Naive thymus-derived CD8-positive, alpha-beta T cell (primary cell): Measurements from ENCODE around the gene SEC14L2. TPM values are rescaled to one million over a fixed set of nuclear protein-coding genes. Genes with fewer than 3 reads are reported as not detected.
"Not testable (repeated sequence)": the region's sequence is repeated elsewhere in the genome, so short reads cannot be mapped to it uniquely, and the experiment has no call there.

Experiments used
- ATAC-seq, 2 donors: fragments of 150-1000 bp; cut with Tn5 transposase in 1 of 2; sonication (Bioruptor Pico), chemical (Tn5 transposase) in 1 of 2; 1 replicate in 1 of 2; 2 replicates in 1 of 2; pipeline ENCODE4 v1.10.0; 2021; ENCODE audit warnings: mild to moderate bottlenecking in 2 of 2, moderate library complexity in 2 of 2
- POLR2A ChIA-PET: fragments of 350-600 bp; sonication (Branson Sonifier 250); formaldehyde crosslinking; loops from one replicate; lab custom pipeline; 2021; ENCODE audit warnings: antibody characterized with exemption; lab: Charles Lee
- DNase-seq, 10 donors: peaks; one replicate each; pipeline versions ENCODE4 v3.0.0 to v3.0.0-alpha.2; 2020 to 2022
- H3K27ac Mint-ChIP-seq, 10 donors: one replicate each; pipeline ENCODE4 v1.8.0; 2020 to 2022; ENCODE audit warnings: mild to moderate bottlenecking in 10 of 10, mixed read lengths in 10 of 10, moderate library complexity in 4 of 10, inconsistent platforms in 1 of 10
- H3K27me3 Mint-ChIP-seq, 5 donors: one replicate each; pipeline ENCODE4 v1.8.0; 2021 to 2022; ENCODE audit warnings: mixed read lengths in 5 of 5
- H3K36me3 Mint-ChIP-seq, 3 donors: one replicate each; pipeline ENCODE4 v1.8.0; 2020 to 2022; ENCODE audit warnings: mixed read lengths in 3 of 3, mild to moderate bottlenecking in 2 of 3, inconsistent platforms in 1 of 3
- H3K4me1 Mint-ChIP-seq, 4 donors: one replicate each; pipeline ENCODE4 v1.8.0; 2021 to 2022; ENCODE audit warnings: mixed read lengths in 4 of 4
- H3K4me3 Mint-ChIP-seq, 10 donors: one replicate each; pipeline ENCODE4 v1.8.0; 2020 to 2022; ENCODE audit warnings: mild to moderate bottlenecking in 10 of 10, mixed read lengths in 10 of 10, moderate library complexity in 6 of 10, inconsistent platforms in 1 of 10
- H3K9me3 Mint-ChIP-seq, 9 donors: one replicate each; pipeline ENCODE4 v1.8.0; 2020 to 2022; ENCODE audit warnings: mixed read lengths in 9 of 9, mild to moderate bottlenecking in 3 of 9, inconsistent platforms in 1 of 9, moderate library complexity in 1 of 9
- polyA plus RNA-seq, 3 donors: library from polyadenylated mRNA; unstranded; fragments of 300-500 nt; fragmentation: Illumina TruSeq; gene quantifications; one replicate each; pipeline ENCODE4 v1.2.3, GENCODE V29; 2021
- total RNA-seq, 8 experiments: library from RNA in 2 of 8; stranded (reverse) in 2 of 8; gene quantifications; one replicate each; pipeline ENCODE4 v1.2.3 and lab custom pipeline; 2021 to 2026

Gene SEC14L2
- total and polyA plus RNA-seq, 5 experiments from 2014 or later, result 16.8 to 25.9 (median 19.9) TPM

DNA sequence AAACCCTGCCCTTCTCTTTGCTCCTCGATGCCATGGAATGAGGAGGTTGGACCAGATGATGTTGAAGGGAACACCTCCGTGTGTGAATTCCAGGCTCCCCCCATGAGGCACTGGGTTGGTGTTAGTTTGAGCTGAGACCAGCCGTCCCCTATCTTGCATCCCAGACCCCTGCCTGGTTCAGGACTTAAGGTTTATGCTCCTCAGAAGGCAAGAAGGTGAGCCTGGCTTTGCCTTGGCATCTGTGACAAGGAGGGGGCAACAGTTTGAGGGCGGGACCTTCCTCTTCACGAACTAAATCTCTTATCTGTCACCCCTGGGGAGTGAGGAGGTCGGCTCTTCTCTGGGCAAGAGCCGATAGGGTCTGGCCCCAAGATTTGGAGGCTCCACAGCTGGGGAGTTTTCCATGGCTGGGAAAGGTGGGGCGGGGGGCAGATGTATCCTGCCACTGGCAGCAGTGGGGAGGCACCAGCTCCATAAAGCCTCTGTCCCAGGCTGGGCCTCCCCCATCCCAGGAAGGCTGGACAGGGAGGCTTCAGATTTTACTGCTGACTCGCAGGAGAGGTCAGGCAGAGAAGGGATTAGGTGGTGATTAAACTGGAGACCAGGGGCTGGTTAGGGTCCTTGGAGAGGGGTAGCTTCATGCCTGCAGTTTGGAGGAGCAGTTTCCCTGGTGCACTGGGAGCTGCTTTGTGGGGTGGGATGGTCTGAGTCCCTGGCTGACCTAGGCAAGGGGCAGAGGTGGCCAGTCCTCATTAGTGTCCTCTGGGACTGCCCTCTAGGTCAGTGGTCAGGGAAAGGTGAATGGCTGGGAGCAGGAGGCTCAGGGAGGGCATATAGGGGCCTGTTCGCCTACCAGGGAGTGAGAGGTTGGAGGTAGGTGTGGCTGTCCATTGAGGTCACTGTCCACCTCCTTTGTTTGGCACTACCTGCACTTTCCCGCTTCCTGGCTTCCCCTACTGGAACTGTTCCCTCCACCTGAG lies 1.1 kb downstream of the SEC14L2 start:
- DNase-seq, result peak in 2 of 10 donors; percentile 22 to 30
- POLR2A ChIA-PET, result interaction anchor here (0.8 to 5.8 kb wide), 10 partner anchors 9 to 122 kb away, joined by 3 to 118 read pairs (median 7); partner anchors contain the start of genes CASTOR1 and MTFP1
- H3K36me3 Mint-ChIP-seq, result peaks cover 0 to 6% (median 3%) of the 10 kb centered on the region in 3 donors
- peaks cover 28 to 58% (median 49%) of the 10 kb centered on the region in 4 donors for H3K4me1 Mint-ChIP-seq
- H3K27ac Mint-ChIP-seq, result peak overlapping the region; percentile 75 to 96 (median 92)
- H3K4me3 Mint-ChIP-seq, result peak overlapping the region; percentile 82 to 95 (median 87)
- peaks cover 0 to 6% (median 0%) of the 10 kb centered on the region in 5 donors for H3K27me3 Mint-ChIP-seq
- no peaks in the 10 kb centered on the region for H3K9me3 Mint-ChIP-seq
- peak; percentile 15 to 17 for ATAC-seq

DNA sequence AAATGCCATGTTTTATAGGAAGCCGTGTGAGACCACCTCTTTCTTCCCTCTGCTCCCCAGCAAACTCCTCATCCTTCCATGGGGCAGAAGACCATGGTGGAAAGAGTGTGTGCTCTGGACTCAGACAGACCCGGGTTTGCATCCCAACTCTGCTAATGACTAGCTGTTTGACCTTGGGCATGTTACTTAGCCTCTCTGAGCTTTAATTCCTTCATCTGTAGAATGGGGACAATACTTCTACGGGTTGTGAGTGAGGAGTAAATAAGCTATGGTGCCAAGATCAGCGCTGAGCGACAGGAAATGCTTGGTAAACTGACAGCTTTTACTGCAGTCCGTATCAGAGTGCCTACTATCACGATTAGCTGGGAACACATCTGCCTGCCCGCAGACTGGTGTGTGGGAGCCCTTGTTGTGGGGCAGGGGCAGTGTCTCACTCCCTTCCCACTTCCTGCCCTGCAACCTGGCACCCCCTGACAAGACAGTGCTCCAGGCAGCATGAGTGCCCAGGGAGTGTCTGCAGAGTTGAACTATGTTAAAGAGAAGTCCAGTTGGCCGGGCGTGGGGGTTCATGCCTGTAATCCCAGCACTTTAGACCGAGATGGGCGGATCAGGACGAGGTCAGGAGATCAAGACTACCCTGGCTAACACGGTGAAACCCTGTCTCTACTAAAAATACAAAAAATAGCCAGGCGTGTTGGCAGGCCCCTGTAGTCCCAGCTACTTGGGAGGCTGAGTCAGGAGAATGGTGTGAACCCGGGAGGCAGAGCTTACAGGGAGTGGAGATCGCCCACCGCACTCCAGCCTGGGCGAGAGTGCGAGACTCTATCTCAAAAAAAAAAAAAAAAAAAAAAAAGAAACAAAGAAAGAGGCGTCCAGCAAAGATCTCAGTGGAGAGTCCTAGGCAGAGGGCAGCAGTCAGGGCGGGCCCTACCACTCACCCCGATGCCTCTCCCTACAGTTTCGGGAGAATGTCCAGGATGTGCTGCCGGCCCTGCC lies 2.2 kb downstream of the SEC14L2 start:
- H3K9me3 Mint-ChIP-seq, result no peaks in the 10 kb centered on the region
- no peak for DNase-seq
- peak overlapping the region; percentile 75 to 96 (median 92) for H3K27ac Mint-ChIP-seq
- peak; percentile 10 to 24 for ATAC-seq
- peaks cover 0 to 10% (median 3%) of the 10 kb centered on the region in 3 donors for H3K36me3 Mint-ChIP-seq
- POLR2A ChIA-PET, result interaction anchor here (0.8 to 5.8 kb wide), 6 partner anchors 10 to 110 kb away, joined by 3 to 118 read pairs (median 18); partner anchors contain the start of genes CASTOR1 and MTFP1
- peaks cover 0 to 6% (median 0%) of the 10 kb centered on the region in 5 donors for H3K27me3 Mint-ChIP-seq
- peak overlapping the region; percentile 82 to 95 (median 87) for H3K4me3 Mint-ChIP-seq
- peaks cover 22 to 48% (median 39%) of the 10 kb centered on the region in 4 donors for H3K4me1 Mint-ChIP-seq

DNA sequence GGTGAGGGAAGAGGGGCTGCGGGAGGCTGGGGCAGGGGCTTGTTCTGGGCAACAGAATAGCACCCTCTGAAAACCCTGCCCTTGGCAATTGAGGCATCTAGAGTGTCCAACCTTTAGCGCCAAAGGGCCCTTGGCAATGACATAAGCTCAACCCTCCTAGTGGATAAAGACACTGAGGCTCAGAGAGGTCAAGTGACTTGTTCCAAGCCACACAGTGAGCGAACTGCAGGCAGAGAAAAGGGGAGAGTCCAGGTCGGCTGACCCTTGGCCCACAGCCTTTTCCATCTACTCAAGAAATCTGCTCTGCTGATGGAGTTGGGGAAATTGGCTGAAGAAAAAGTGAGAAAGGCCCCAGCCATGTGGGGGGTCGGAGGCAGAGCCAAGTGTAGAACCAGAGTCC lies 2.9 kb downstream of the SEC14L2 start:
- DNase-seq, result no peak
- H3K27me3 Mint-ChIP-seq, result peaks cover 0 to 6% (median 0%) of the 10 kb centered on the region in 5 donors
- no peak for ATAC-seq
- H3K4me1 Mint-ChIP-seq, result peaks cover 25 to 46% (median 39%) of the 10 kb centered on the region in 4 donors
- peak overlapping the region in 8 of 10 donors; percentile 21 to 96 (median 76) for H3K27ac Mint-ChIP-seq
- H3K36me3 Mint-ChIP-seq, result peaks cover 0 to 17% (median 3%) of the 10 kb centered on the region in 3 donors
- H3K4me3 Mint-ChIP-seq, result peak overlapping the region in 4 of 10 donors; percentile 2 to 87 (median 22)
- POLR2A ChIA-PET, result interaction anchor here (1.5 to 5.8 kb wide), 2 partner anchors 24 to 111 kb away, joined by 4 to 118 read pairs; partner anchors contain the start of genes CASTOR1 and MTFP1
- H3K9me3 Mint-ChIP-seq, result no peaks in the 10 kb centered on the region

DNA sequence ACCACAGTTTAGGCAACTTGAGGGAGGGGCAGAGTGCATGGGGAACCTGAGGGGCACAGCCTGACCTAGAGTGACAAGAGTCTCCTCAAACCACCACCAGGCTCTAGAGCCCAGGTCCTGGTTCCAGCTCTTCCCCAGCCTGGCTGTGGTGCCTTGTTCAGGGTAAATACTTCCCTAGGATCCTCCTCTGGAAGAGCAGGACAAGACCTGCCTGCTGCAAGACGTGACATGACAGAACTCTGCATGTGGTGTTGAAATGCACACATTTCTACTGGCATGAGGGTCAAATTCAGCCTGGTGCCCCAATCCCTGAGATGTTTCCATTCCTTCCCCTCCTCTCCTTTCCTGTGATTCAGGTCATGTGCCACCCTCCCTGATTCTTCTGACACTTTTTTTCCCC lies 3.3 kb downstream of the SEC14L2 start:
- DNase-seq (no peak), ATAC-seq (no peak)
- Mint-ChIP-seq H3K4me1 (peaks cover 25 to 45% (median 39%) of the 10 kb centered on the region in 4 donors), H3K27me3 (peaks cover 0 to 6% (median 0%) of the 10 kb centered on the region in 5 donors), H3K27ac (peak overlapping the region in 7 of 10 donors; percentile 51 to 93 (median 72)), H3K9me3 (no peaks in the 10 kb centered on the region), H3K36me3 (peaks cover 0 to 22% (median 3%) of the 10 kb centered on the region in 3 donors), H3K4me3 (no peak overlapping the region)
- POLR2A ChIA-PET, result interaction anchor here (1.0 to 5.8 kb wide), 3 partner anchors 14 to 95 kb away, joined by 4 to 118 read pairs (median 4); partner anchors contain the start of gene MTFP1

DNA sequence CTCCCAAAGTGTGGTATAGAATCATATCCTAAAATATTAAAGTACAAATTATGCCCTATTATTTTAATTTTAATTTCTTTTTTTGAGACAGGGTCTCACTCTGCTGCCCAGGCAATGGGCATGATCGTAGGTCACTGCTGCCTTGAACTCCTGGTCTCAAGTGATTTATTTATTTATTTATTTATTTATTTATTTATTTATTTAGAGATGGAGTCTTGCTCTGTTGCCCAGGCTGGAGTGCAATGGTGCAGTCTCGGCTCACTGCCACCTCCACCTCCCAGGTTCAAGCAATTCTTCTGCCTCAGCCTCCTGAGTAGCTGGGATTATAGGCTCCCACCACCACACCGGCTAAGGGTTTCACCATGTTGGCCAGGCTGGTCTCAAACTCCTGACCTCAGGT lies 4.2 kb downstream of the SEC14L2 start:
- not testable (repeated sequence) for H3K4me3 Mint-ChIP-seq, H3K9me3 Mint-ChIP-seq, DNase-seq, ATAC-seq, H3K27me3 Mint-ChIP-seq, H3K27ac Mint-ChIP-seq
- Mint-ChIP-seq H3K36me3 (peaks cover 0 to 27% (median 3%) of the 10 kb centered on the region in 3 donors), H3K4me1 (peaks cover 28 to 36% (median 32%) of the 10 kb centered on the region in 4 donors)
- POLR2A ChIA-PET, result interaction anchor here (1.0 to 2.9 kb wide), 3 partner anchors 13 to 96 kb away, joined by 4 to 12 read pairs (median 4); no protein-coding TSS in a partner anchor

DNA sequence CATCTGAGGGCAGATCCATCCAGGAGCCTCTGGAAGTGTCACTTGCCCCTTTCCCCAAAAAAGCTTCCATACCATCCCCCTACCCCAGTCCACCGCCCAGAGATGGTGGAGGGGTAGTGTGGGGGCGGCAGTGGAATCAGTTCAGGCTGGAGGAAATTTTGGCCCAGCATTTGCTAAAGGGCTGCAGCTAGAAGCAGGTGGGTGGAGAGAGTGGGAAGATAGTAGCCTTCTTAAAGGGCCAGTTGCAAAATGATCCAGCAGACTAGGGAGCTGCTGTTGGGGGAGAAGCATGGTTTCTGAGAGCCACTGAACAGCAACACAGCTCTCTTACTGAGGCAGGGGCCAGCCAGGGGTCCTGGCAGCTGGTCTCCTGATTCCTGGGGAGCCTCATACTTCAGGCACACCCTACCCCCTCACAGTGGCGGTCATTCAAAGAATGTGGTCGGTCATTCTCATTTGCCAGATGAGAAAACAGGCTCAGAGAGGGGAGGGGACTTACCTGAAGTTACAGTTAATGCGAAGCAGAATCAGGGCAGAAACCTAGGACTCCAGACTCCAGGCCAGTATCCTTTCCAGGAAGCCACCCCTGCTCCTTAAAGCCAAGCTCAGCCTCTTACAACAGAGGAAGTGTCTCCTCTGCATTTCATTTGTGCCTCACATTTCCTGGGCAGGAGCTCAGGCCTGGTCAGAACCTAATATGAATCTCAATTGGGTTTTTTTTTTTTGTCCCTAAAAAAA lies 5.4 kb downstream of the SEC14L2 start:
- POLR2A ChIA-PET, result interaction anchor here (0.5 to 2.9 kb wide), 7 partner anchors 9 to 94 kb away, joined by 3 to 12 read pairs (median 5); no protein-coding TSS in a partner anchor
- H3K9me3 Mint-ChIP-seq, result no peaks in the 10 kb centered on the region
- H3K27me3 Mint-ChIP-seq, result peaks cover 0 to 4% (median 0%) of the 10 kb centered on the region in 5 donors
- DNase-seq (no peak), ATAC-seq (no peak)
- peaks cover 0 to 36% (median 3%) of the 10 kb centered on the region in 3 donors for H3K36me3 Mint-ChIP-seq
- H3K27ac Mint-ChIP-seq, result peak overlapping the region in 5 of 10 donors; percentile 29 to 82 (median 57)
- H3K4me1 Mint-ChIP-seq, result peaks cover 21 to 30% (median 27%) of the 10 kb centered on the region in 4 donors
- H3K4me3 Mint-ChIP-seq, result no peak overlapping the region

DNA sequence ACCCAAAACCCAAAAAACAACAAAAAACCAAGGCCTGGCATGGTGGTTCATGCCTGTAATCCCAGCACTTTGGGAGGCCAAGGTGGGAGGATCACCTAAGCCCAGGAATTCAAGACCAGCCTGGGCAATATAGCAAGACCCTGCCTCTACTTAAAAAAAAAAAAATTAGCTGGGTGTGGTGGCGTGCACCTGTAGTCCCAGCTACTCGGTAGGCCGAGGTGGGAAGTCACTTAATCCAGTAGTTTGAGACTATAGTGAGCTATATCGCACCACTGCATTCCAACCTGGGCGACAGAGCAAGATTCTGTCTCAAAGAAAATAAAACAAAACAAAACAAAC lies 5.9 kb downstream of the SEC14L2 start:
- H3K4me3 Mint-ChIP-seq, H3K9me3 Mint-ChIP-seq, H3K27me3 Mint-ChIP-seq, DNase-seq, ATAC-seq: not testable (repeated sequence)
- Mint-ChIP-seq H3K36me3 (peaks cover 0 to 38% (median 3%) of the 10 kb centered on the region in 3 donors), H3K27ac (peak overlapping the region in 2 of 10 donors; percentile 26 to 68), H3K4me1 (peaks cover 18 to 30% (median 24%) of the 10 kb centered on the region in 4 donors)
- POLR2A ChIA-PET, result interaction anchor here (0.9 to 2.9 kb wide), 5 partner anchors 8 to 42 kb away, joined by 3 to 12 read pairs (median 5); no protein-coding TSS in a partner anchor

DNA sequence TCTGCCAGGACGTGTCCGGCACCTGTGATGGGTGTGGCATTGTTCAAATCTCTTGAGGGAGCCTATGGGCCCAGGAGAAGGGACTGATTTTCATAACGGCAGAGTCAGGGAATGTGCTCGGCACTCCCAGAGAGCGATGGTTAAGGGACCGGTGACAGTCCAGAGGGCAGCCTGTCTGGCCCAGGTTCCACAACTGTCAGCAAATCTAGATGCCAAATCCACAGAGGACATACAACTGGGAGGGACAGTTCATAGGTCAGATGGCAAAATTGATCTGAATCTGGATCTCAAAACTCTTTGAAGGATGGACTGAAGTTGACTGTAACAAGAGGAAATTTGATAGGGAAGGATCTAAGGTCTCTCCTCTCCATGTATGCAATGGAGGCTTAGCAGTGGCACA lies 7.5 kb downstream of the SEC14L2 start:
- H3K27me3 Mint-ChIP-seq, result no peaks in the 10 kb centered on the region
- H3K27ac Mint-ChIP-seq, result peak overlapping the region in 7 of 10 donors; percentile 15 to 86 (median 48)
- H3K36me3 Mint-ChIP-seq, result peaks cover 0 to 48% (median 3%) of the 10 kb centered on the region in 3 donors
- ATAC-seq (no peak), DNase-seq (no peak)
- POLR2A ChIA-PET, result interaction anchor here (0.8 kb wide), 1 partner anchor 30 kb away, joined by 3 read pairs; no protein-coding TSS in a partner anchor
- H3K4me1 Mint-ChIP-seq, result peaks cover 2 to 15% (median 10%) of the 10 kb centered on the region in 4 donors
- H3K9me3 Mint-ChIP-seq, result no peaks in the 10 kb centered on the region
- no peak overlapping the region for H3K4me3 Mint-ChIP-seq

DNA sequence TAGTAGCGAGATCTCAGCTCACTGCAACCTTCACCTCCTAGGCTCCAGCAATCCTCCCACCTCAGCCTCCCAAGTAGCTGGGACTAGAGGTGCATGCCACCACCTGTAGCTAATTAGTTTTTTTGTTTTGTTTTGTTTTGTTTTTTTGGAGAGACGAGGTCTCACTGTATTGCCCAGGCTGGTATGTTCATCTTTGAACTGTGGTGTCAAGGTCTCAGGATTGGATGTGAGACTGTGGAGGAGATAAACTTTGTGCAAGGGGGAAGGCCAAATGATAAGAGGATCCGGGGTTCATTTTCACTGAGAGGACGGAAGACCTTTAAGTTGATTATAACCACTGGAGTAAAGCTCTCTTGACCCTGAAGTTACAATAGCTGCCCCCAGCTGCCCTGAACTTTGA lies 8.9 kb downstream of the SEC14L2 start:
- ATAC-seq (no peak), DNase-seq (no peak)
- no peaks in the 10 kb centered on the region for H3K27me3 Mint-ChIP-seq
- peak overlapping the region in 1 of 10 donors; percentile 36 for H3K4me3 Mint-ChIP-seq
- H3K36me3 Mint-ChIP-seq, result peaks cover 0 to 58% (median 3%) of the 10 kb centered on the region in 3 donors
- peaks cover 0 to 21% (median 12%) of the 10 kb centered on the region in 4 donors for H3K4me1 Mint-ChIP-seq
- peak overlapping the region in 5 of 10 donors; percentile 26 to 86 (median 40) for H3K27ac Mint-ChIP-seq
- H3K9me3 Mint-ChIP-seq, result no peaks in the 10 kb centered on the region
- POLR2A ChIA-PET, result interaction anchor here (0.6 to 1.7 kb wide), 2 partner anchors 18 to 31 kb away, joined by 3 to 6 read pairs; no protein-coding TSS in a partner anchor

DNA sequence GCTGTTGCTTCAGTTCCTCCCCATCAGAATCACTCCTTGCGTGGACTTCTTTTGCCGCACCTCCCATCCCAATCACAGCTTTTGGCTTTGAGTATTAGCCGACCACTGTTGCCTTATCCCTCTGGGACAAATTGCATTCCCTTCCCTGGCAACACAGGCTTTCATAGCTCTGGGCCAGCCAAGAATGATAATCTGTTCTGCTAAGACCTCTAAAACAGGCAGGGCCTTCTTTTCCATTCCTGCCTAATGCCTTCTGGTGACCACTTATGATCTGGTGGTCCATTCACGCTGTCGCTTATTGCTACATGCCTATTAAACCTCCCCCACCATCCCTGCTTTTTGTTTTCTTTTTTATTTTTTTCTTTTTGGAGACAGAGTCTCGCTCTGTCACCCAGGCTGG lies 9.6 kb downstream of the SEC14L2 start:
- DNase-seq (no peak), ATAC-seq (no peak)
- Mint-ChIP-seq H3K9me3 (no peaks in the 10 kb centered on the region), H3K4me1 (peaks cover 3 to 28% (median 17%) of the 10 kb centered on the region in 4 donors), H3K4me3 (no peak overlapping the region), H3K36me3 (peaks cover 0 to 63% (median 6%) of the 10 kb centered on the region in 3 donors), H3K27me3 (no peaks in the 10 kb centered on the region), H3K27ac (peak overlapping the region in 4 of 10 donors; percentile 11 to 28 (median 18))
- POLR2A ChIA-PET, result interaction anchor here (1.7 kb wide), 1 partner anchor 17 kb away, joined by 6 read pairs; no protein-coding TSS in a partner anchor
